Gastroesophageal sphincter (tissue), 4 donors: ENCODE results near the gene OR52E5. TPM values are rescaled to one million over a fixed set of nuclear protein-coding genes. Genes with fewer than 3 reads are reported as not detected.

Experiments
- ATAC-seq: fragments of 150-250 bp; one replicate; pipeline ENCODE4 v1.9.1; 2016; ENCODE audit warnings: mild to moderate bottlenecking, moderate library complexity
- H3K27ac ChIP-seq, 4 donors: fragments of 200-600 bp; sonication (generic) in 3 of 4; 1 replicate in 3 of 4; 2 replicates in 1 of 4; pipeline ENCODE4 v1.5.1; 2016 to 2019
- H3K27me3 ChIP-seq: fragments of 200-600 bp; sonication (generic); one replicate; pipeline ENCODE4 v1.5.1; 2019
- H3K36me3 ChIP-seq, 2 donors: fragments of 200-600 bp; sonication (generic); one replicate each; pipeline ENCODE4 v1.5.1; 2019; ENCODE audit warnings: control low read depth in 1 of 2
- H3K4me1 ChIP-seq, 3 donors: fragments of 200-600 bp; sonication (generic); 1 replicate in 2 of 3; 2 replicates in 1 of 3; pipeline ENCODE4 v1.5.1; 2016 to 2019; ENCODE audit warnings: control low read depth in 2 of 3
- H3K4me3 ChIP-seq, 2 donors: fragments of 200-600 bp; sonication (generic); one replicate each; pipeline ENCODE4 v1.5.1; 2019; ENCODE audit warnings: mild to moderate bottlenecking in 1 of 2, moderate library complexity in 1 of 2
- H3K9me3 ChIP-seq, 3 donors: fragments of 200-600 bp; sonication (generic); one replicate each; pipeline ENCODE4 v1.5.1; 2017 to 2019; ENCODE audit warnings: control low read depth in 2 of 3
- EP300 ChIP-seq: sonication (generic); formaldehyde crosslinking; IDR thresholded peaks from one replicate; pipeline ENCODE4 v1.6.1; 2017; ENCODE audit warnings: antibody characterized with exemption, mild to moderate bottlenecking
- POLR2A ChIP-seq, 2 donors: fragments of 450-650 bp; IDR thresholded peaks; one replicate each; pipeline ENCODE4 v1.6.1; 2017; ENCODE audit warnings: antibody characterized with exemption in 2 of 2, mild to moderate bottlenecking in 2 of 2, moderate library complexity in 1 of 2
- POLR2AphosphoS5 ChIP-seq: sonication (generic); formaldehyde crosslinking; IDR thresholded peaks from one replicate; pipeline ENCODE4 v1.6.1; 2017; ENCODE audit warnings: antibody characterized with exemption
- WGBS, 2 donors: methylation state at CpG; one replicate each; pipeline ENCODE4 v1.1.5; 2018; ENCODE audit warnings: low coverage in 1 of 2; 5-methylcytosine and 5-hydroxymethylcytosine counted together
- total RNA-seq, 4 donors: library from RNA; depleted of rRNA; stranded (reverse); fragments of >200 nt; gene quantifications; one replicate each; pipeline ENCODE4 v1.1.0, GENCODE V29; 2016
- TF ChIP-seq, protein P1 (sequence below), 4 experiments: fragments of 200-600 bp in 2 of 4; fragments of 450-650 bp in 2 of 4; sonication (generic) in 1 of 4; IDR thresholded peaks; one replicate each; pipeline ENCODE4 v1.5.1; 2017 to 2019; ENCODE audit warnings: antibody characterized with exemption in 4 of 4, mild to moderate bottlenecking in 2 of 4, moderate library complexity in 2 of 4

OR52E5 gene
- not detected for total RNA-seq

DNA sequence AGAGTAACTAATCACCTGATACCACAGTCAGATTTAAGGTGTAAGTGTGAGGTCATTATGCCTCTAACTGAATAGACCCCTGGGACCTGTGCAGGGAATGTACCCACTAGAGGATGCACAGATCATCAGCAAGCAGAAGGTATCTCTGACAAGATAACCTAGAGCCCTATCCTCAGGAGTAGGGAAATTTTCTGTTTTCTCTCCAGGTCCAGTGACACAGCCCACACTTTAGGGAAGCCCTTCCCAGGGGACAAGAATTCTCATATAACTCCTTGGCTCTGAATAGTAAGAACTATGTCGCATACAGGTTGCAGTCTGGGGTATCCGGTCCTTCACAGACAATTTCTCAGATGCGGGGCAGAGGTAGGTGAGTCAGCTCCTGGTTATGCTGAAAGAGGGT is at the start of gene OR52E5:
Gene OR52E5 (plus strand): TSS at position 301 of the 400 bp plus-strand sequence. CDS start 7,569 bp downstream, outside the sequence.
- H3K27ac ChIP-seq, result no peak within 1 kb of the TSS
- no peak for TF ChIP-seq POLR2A (IDR thresholded peaks at IDR 0.05)
- TF ChIP-seq POLR2AphosphoS5, result no peak
- TF ChIP-seq, protein P1, sequence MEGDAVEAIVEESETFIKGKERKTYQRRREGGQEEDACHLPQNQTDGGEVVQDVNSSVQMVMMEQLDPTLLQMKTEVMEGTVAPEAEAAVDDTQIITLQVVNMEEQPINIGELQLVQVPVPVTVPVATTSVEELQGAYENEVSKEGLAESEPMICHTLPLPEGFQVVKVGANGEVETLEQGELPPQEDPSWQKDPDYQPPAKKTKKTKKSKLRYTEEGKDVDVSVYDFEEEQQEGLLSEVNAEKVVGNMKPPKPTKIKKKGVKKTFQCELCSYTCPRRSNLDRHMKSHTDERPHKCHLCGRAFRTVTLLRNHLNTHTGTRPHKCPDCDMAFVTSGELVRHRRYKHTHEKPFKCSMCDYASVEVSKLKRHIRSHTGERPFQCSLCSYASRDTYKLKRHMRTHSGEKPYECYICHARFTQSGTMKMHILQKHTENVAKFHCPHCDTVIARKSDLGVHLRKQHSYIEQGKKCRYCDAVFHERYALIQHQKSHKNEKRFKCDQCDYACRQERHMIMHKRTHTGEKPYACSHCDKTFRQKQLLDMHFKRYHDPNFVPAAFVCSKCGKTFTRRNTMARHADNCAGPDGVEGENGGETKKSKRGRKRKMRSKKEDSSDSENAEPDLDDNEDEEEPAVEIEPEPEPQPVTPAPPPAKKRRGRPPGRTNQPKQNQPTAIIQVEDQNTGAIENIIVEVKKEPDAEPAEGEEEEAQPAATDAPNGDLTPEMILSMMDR (IDR thresholded peaks at IDR 0.05), result no peak
- no peak for TF ChIP-seq EP300
- WGBS, 2 donors, result 83% methylated on average over 3 of the region's 3 CpGs; no CpG with 5 or more reads in 1 of the 2 donors
- no peaks in the 10 kb centered on the region for H3K4me1 ChIP-seq
- no peak for ATAC-seq
- no peak within 1 kb of the TSS for H3K4me3 ChIP-seq
- H3K27me3 ChIP-seq, result no peaks in the 10 kb centered on the region
- no peaks in the 10 kb centered on the region for H3K9me3 ChIP-seq
- H3K36me3 ChIP-seq, result no peaks in the 10 kb centered on the region

DNA sequence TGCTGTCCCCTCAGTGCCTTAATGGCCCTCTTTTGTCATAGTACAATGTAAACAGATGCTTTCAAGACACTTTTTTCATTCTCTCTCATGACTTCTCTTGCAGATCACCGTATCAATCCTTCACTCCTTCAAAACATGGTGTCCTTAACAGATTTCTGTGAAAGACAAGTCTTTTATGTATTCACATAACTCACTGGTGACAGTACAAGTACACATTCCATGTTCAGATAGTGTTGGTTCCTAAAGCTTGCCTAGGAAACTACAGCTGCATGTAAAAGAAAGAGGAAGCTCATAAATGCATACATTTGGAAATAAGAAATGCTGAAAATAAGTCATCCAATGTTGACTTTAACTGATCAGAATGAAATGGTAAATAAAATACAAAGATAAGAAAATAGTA is 46.3 kb upstream of the OR52E5 start:
- ATAC-seq, result no peak
- H3K27ac ChIP-seq, result no peak overlapping the region
- H3K4me3 ChIP-seq, result no peak overlapping the region
- TF ChIP-seq POLR2AphosphoS5, result no peak
- no peak for TF ChIP-seq POLR2A (IDR thresholded peaks at IDR 0.05)
- TF ChIP-seq, protein P1 (IDR thresholded peaks at IDR 0.05), result no peak
- no peak for TF ChIP-seq EP300
- H3K36me3 ChIP-seq, result no peaks in the 10 kb centered on the region
- no peaks in the 10 kb centered on the region for H3K4me1 ChIP-seq
- WGBS, 2 donors, result 27 to 38% methylated on average over 1 of the region's 1 CpG
- H3K27me3 ChIP-seq, result no peaks in the 10 kb centered on the region
- H3K9me3 ChIP-seq, result peaks cover 0 to 4% (median 0%) of the 10 kb centered on the region in 3 donors

DNA sequence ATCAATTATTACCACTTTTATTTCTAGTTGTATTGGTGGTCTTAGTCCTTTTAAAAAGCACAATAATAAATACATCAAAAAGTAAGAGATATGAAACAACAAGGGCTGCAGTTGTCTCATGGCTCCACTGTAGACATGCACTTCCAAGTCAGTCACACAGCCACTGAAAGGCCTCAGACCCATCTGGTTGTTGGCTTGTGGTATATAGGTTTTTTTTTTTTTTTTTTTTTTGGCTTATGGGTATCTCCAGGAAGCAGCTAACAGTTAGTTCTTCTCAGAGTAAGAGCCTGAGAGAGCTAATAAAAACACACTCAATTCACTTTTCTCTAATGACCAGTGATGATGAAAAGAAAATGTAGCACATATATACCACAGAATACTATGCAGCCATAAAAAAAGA is 45.3 kb upstream of the OR52E5 start:
- Histone ChIP-seq H3K4me3 (no peak overlapping the region), H3K27ac (no peak overlapping the region), H3K4me1 (no peaks in the 10 kb centered on the region), H3K9me3 (peaks cover 0 to 6% (median 0%) of the 10 kb centered on the region in 3 donors), H3K27me3 (no peaks in the 10 kb centered on the region), H3K36me3 (no peaks in the 10 kb centered on the region)
- TF ChIP-seq POLR2AphosphoS5 (no peak), POLR2A (IDR thresholded peaks at IDR 0.05) (no peak), EP300 (no peak)
- TF ChIP-seq, protein P1 (IDR thresholded peaks at IDR 0.05), result no peak
- no peak for ATAC-seq

DNA sequence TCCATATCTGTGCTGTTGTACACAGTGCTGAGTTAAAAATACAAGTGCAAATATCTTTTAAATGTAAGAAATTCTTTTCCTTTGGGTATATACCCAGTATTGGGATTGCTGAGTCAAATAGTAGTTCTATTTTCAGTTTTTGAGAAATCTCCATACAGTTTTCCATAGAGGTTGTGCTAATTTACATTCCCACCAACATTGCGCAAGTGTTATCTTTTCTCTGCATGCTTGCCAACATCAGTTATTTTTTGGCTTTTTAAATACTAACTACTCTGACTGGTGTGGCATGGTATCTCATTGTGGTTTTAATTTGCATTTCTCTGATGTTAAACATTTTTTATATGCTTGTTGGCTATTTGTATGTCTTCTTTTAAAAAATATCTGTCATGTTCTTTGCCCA is 42.0 kb upstream of the OR52E5 start:
- no peak for ATAC-seq
- Histone ChIP-seq H3K4me3 (no peak overlapping the region), H3K4me1 (no peaks in the 10 kb centered on the region), H3K9me3 (peaks cover 0 to 6% (median 0%) of the 10 kb centered on the region in 3 donors), H3K27ac (no peak overlapping the region), H3K36me3 (no peaks in the 10 kb centered on the region), H3K27me3 (no peaks in the 10 kb centered on the region)
- 93% methylated on average over 1 of the region's 1 CpG; no CpG with 5 or more reads in 1 of the 2 donors for WGBS, 2 donors
- TF ChIP-seq POLR2A (IDR thresholded peaks at IDR 0.05) (no peak), POLR2AphosphoS5 (no peak)
- TF ChIP-seq, protein P1 (IDR thresholded peaks at IDR 0.05), result no peak

DNA sequence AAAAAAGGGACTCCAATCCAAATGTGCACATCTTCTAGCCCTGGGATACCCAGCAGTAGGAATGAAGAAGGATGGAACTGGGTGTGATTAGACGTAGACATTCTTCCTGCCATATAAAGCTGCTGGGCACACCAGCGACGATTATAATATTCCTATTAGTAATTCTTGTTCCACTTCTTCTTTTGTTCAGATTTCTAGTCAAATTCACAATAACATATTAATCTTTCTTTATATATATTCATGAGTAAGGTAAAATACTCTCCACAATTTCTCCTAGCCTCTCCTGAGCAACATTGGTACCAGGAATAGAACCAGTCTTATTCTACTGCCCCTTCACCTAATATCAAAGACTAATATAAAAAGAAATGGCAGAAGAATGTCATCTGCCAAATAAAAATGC is 35.4 kb upstream of the OR52E5 start, which contains the start of gene OR52E8:
Gene OR52E8 (minus strand): TSS at position 101 of the 400 bp plus-strand sequence. CDS start 0 bp downstream, at position 101.
- Histone ChIP-seq H3K4me1 (no peaks in the 10 kb centered on the region), H3K36me3 (no peaks in the 10 kb centered on the region), H3K27me3 (no peaks in the 10 kb centered on the region), H3K4me3 (no peak within 1 kb of the TSS), H3K27ac (no peak within 1 kb of the TSS), H3K9me3 (no peaks in the 10 kb centered on the region)
- no peak for ATAC-seq
- WGBS, 2 donors, result 87 to 89% methylated on average over 3 of the region's 3 CpGs
- TF ChIP-seq, protein P1 (IDR thresholded peaks at IDR 0.05), result no peak
- TF ChIP-seq EP300, result no peak
- no peak for TF ChIP-seq POLR2A (IDR thresholded peaks at IDR 0.05)
